IPS-18c (cell line): ENCODE data around the gene SALL2.

Source experiments
- H3K4me3 ChIP-seq: 2 replicates; pipeline ENCODE4 v1.7.0; 2013; ENCODE audit warnings: low read depth, mild to moderate bottlenecking, low read length, moderate library complexity; ENCODE audit not compliant: insufficient read depth
- H3K9me3 ChIP-seq: one replicate; pipeline ENCODE4 v1.6.1; 2013; ENCODE audit warnings: mild to moderate bottlenecking, low read length, moderate library complexity; ENCODE audit not compliant: control insufficient read depth, insufficient read depth

Gene SALL2

DNA sequence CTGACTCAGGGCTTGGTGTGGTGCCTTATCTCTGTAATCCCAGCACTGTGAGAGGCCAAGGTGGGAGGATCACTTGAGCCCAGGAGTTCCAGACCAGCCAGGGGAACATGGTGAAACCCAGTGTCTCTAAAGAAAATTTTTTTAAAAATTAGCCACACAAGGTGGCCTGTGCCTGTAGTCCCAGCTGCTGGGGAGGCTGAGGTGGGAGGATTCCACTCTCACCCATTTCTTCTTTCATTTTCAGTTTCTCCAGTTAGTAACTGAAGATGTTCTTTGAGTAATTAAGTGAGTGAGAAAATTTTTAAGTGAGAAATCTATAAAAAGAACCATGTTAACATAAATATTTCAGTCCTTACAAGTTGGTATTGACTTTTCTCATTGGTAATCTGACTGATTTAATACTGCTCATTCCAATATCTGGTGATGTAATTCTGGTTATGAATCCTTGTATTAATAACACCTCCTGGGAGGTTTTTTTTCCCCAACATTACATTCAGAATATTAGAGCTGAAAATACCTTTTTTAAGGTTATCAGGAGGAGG lies 21.1 kb downstream of the SALL2 start:
- no peak overlapping the region for H3K4me3 ChIP-seq
- H3K9me3 ChIP-seq, result no peaks in the 10 kb centered on the region

DNA sequence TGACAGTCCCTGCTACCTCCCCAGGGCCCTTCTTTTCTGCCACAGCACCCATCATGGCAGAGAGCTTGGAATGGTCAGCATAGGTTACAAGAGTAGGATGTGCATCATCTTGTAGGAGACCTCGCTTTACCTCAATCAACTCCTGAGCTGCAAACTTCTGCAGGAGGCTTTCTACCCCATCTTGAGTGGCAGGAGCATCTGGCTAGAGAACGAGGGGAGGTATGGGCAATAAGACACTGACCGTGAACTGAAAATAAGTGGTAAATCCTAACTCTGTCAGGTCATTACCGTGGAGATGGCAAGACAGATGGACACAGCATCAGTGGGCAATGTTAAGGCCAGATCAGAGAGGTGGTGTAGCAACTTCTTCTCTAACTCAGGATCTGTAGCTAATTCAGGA lies 22.8 kb downstream of the SALL2 start:
- no peak overlapping the region for H3K4me3 ChIP-seq
- no peaks in the 10 kb centered on the region for H3K9me3 ChIP-seq

DNA sequence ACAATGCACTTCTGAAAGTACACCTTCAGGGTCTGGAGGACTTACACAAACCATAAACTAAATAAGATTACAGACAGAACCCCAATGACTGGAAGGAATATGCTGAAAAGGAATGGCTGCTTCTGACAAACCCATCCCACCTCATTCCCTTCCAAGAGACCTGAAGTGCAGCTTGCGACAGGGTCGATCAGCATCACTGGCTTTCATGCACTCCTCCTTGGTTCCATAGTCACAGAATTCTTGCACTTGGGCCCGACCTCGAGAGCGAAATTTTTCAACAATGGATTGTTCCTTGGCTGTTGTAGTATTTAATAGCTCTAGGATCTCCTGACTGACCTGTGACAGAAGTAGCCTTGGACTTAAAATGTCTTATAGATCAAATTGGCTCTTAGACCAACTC lies 24.6 kb downstream of the SALL2 start:
- Histone ChIP-seq H3K9me3 (no peaks in the 10 kb centered on the region), H3K4me3 (no peak overlapping the region)

DNA sequence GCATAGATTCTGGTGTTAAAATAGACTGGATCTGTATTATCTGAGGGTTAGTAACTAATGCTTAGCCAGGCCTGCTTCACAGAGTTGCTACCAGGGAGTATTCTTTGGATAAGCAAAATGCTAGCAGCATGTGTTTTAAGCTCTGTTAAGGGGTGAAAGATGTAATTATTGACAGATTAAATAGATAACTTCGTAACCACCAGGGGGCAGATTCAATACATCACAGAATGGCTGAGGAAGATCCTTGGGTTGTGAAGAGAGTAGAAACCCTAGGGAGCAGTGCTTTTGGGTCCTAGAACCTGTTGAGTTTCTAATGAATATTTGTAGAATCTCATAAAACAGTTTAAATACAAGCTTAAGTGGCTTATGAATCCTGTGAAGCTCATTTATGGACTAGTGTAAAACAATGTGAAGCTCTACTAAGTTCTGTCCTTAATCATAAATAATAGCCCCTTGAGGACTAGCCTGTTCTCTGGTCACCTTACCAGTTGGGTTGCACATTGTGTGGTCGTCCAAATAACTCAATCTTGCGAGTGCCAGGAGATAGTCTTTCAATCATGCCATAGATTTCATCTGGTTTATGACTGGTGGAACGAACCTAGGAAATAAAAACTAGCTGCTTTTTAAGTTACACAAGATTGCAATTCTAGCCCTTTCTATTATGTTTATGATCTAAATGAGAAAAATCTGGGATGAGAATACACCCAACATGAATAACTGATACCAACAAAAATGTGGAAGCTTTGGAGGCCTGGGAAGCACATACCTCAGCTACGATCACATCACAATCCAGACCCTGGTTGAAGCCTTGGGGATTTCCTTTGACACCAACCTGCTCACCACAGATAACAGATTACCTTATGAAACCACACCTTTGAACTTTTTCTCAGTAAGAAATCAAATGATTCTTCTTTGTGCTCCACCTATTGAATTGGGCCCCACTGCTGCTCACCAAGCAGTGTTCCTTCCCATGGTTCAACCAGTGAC lies 27.3 kb downstream of the SALL2 start:
- H3K4me3 ChIP-seq, result no peak overlapping the region
- no peaks in the 10 kb centered on the region for H3K9me3 ChIP-seq

DNA sequence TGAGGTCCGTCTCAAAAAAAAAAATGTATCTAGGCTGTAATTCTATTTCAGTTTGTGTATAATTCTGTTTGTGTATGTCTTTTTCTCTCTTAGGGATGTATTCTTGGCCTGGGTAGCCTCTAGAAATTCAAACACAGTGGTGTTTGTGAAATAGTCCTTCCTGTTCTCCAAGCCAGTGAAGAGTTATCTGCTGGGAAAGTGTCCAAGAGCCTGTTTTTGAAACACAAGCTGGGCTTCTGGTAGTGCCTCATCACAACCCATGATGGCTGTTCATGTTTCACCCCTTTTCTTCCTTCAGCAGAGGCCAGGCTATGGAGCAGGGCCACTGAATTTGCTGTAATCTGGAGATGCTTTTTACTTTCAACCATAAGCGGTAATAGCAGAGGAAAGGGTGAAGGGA lies 29.7 kb downstream of the SALL2 start:
- Histone ChIP-seq H3K4me3 (no peak overlapping the region), H3K9me3 (no peaks in the 10 kb centered on the region)

DNA sequence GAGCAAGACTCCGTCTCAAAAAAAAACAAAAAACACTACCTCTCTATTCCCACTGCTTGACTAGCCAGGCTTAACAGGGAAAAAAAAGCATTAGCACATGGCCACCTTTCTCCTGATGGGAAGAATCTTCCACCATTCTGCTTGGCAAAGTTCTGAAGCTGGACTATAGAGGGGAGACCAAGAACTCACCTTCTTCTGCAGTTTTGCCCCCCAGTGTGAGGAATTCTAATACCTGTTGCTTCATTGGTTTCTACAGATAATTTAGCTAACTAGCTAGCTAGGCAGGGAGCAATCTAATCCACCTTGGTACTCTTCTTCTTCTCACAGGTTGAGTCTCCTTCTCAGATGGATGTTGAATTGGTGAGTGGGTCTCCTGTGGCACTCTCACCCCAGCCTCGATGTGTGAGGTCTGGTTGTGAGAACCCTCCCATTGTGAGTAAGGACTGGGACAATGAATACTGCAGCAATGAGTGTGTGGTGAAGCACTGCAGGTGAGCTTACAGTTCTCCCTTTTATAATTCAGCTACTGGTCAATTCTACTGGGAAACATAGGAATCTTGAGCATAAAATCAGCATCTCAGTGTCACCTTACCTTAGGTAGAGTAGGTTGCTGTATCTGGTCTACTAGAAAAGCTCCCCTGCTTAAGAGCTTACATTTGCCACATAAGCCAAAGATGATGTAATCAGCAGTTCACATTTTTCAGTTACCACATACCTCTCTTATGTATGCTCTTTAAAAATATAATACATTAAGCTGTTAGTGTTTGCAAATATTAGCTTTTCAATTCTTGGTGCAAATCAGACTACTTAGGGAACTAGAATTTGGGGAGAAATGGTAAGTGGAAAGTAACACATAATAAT lies 31.0 kb downstream of the SALL2 start:
- no peaks in the 10 kb centered on the region for H3K9me3 ChIP-seq
- H3K4me3 ChIP-seq, result no peak overlapping the region

DNA sequence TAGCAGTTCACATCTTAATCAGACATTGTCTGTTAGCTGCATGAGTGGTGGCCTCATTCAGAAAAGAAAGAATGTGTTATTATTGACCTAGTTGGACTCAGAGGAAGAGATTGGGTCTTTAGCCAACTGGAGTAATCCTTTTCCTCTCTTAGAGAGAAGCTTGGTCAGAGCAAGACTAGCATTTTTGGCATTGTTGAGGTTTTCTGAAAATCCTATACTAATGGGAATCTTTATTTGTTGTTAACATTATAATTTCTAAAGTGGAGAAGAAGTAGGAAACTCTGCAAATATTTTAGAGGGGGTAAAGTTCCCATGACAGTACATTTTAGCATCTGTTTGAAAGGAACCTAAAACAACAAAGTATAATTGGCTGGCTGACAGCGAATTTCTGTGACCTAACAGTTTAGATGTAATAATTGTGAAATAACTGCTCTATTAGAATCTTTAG lies 39.5 kb downstream of the SALL2 start:
- Histone ChIP-seq H3K9me3 (no peaks in the 10 kb centered on the region), H3K4me3 (no peak overlapping the region)

DNA sequence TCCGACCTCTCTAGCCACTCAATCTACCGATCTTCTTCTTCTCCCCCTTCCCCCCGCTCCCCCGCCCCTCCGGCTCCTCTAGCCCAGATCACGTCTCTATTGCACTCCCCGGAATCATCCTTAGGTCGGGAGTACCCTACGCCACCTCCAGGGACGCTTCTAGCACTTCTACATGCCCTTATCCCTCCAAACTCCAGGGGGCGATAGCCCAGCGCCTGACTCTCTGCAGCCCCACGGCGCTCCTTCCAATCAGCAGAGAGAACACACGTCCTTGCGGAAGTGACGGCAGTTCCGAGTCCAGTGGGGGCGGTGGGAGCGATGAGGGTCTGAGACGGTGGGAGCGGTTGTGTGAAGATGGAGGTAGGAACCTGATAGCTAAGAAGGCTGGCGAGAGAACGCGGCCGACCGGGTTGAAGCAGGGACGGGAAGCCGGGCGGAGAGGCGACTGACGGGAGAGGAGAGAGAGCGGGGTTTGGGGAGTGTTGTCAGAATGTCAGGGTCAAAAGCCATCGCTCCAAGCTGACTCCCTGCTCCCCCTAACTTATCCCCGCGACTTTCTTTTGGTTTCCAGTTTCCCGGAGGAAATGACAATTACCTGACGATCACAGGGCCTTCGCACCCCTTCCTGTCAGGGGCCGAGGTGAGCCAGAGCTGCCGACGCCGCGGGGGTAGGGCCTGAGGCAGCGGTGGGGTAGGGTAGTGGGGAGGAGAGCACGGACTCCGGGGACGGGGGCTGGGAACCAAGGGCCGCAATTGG lies 49.0 kb downstream of the SALL2 start, which contains the start of the genes RAB2B and TOX4:
TSS of gene RAB2B (minus strand) at position 35 of the 757 bp plus-strand sequence. CDS start 87 bp downstream, outside the sequence.
TSS of gene TOX4 (plus strand) at position 271 of the 757 bp plus-strand sequence. CDS start at position 355, 84 bp downstream.
- Histone ChIP-seq H3K4me3 (peak within 1 kb of the TSS; percentile 95), H3K9me3 (no peaks in the 10 kb centered on the region)

DNA sequence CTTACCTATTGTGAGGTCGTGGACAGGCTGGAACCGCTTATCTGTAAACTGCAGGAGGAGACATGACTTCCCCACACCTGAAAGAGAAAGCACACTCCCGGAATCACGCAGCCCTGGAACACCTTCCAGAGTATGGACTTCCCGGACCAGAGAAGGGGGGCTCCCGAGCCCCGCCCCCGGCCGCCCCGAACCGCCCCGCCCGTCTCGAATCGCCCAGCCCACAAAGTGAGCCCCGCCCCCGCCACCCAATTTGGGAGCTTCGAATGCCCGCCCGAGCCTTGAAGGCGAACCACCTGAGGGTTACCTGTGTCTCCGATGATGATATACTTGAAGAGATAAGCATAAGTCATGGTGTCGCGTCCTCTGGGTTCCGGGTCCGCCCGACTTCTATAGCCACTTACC lies 49.6 kb downstream of the SALL2 start:
- Histone ChIP-seq H3K4me3 (peak overlapping the region; percentile 74), H3K9me3 (no peaks in the 10 kb centered on the region)

DNA sequence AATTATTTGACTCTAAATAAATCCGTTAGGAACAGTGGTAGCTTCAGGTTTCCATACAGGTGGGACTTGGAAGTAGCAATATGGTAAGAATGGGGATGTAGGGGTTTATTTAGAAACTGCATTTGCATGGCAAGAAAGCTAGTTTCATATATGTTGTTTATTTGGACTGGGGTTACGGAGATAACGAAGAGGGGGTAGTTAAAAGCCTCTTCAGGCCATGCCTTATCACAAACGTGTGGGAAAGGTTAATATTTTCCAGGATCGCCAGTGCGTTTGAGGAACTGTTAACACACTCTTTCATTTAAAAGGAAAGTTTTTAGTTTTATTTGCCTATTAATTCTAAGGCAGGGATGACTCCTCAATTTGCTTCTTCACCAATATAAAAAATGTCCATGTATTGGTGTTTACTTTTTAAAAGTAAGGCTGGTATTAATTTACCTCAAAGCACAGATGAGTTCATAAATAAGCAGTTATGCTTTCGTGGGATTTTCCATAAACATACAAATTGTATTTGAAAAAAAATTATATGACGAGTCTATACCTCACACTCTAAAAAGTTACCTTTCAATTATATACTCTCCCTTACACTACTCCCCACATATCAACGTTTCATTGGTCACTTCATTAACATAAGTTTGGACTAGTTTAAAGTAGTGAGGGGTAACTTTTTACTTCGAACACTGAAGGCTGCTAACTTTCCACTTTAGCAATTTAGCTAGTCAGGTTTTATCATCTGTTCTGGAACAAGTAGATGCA lies 50.2 kb downstream of the SALL2 start:
- peak overlapping the region; percentile 74 for H3K4me3 ChIP-seq
- H3K9me3 ChIP-seq, result no peaks in the 10 kb centered on the region
